ENCODE data around the gene MDC1.

Gene MDC1

DNA sequence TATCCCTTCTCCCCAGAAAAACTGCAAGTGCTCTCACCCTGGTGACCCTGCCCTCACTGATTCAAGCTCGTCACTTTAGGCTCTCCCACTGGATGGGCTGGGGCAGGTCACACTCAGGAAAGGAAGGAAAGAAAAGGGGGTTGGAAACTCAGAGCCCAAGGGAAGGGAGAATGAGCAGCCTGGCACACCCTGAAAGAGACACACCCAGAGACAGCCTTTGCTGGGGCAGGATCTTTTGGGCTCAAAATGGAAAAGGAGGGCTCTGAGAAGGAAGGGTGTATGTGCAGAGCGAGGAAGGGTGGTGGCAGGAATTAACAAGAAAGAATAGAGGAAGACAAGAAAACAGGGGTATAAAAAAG, 33.1 kb downstream of the MDC1 start:
- Histone ChIP-seq H3K27me3 (replicated peaks; ENCODE audit: insufficient read depth, low read length) (no peaks in the 10 kb centered on the region), H3K79me2 (ENCODE audit: low read length) (peaks cover 75% of the 10 kb centered on the region), H3K36me3 (replicated peaks; ENCODE audit: insufficient read depth, low read length) (no peaks in the 10 kb centered on the region), H3K4me3 (ENCODE audit: low read length) (peak overlapping the region; percentile 87), H3K4me1 (ENCODE audit: low read length) (peaks cover 32% of the 10 kb centered on the region), H3K9me2 (replicated peaks; ENCODE audit: insufficient read depth, low read length) (no peaks in the 10 kb centered on the region), H2AFZ (ENCODE audit: low read length) (no peak overlapping the region), H3K9me3 (replicated peaks; ENCODE audit: insufficient read depth, low read length) (no peaks in the 10 kb centered on the region), H4K20me1 (ENCODE audit: insufficient read depth, low read length) (no peaks in the 10 kb centered on the region), H3K9ac (ENCODE audit: low read length) (peak overlapping the region; percentile 53), H3K4me2 (ENCODE audit: low read depth, low read length) (peak overlapping the region; percentile 91), H3F3A (ENCODE audit: insufficient read depth, low read length) (peaks cover 55% of the 10 kb centered on the region), H3K27ac (ENCODE audit: low read length) (peak overlapping the region; percentile 80; the same call in 1 of the 2 replicates)
- no peak for DNase-seq
- TF ChIP-seq EZH2phosphoT487 (IDR thresholded peaks at IDR 0.05; ENCODE audit: low read length) (no peak), EZH2 (optimal IDR thresholded peaks at IDR 0.05; ENCODE audit: low read depth, low read length) (no peak)
- TF ChIP-seq, protein P1, sequence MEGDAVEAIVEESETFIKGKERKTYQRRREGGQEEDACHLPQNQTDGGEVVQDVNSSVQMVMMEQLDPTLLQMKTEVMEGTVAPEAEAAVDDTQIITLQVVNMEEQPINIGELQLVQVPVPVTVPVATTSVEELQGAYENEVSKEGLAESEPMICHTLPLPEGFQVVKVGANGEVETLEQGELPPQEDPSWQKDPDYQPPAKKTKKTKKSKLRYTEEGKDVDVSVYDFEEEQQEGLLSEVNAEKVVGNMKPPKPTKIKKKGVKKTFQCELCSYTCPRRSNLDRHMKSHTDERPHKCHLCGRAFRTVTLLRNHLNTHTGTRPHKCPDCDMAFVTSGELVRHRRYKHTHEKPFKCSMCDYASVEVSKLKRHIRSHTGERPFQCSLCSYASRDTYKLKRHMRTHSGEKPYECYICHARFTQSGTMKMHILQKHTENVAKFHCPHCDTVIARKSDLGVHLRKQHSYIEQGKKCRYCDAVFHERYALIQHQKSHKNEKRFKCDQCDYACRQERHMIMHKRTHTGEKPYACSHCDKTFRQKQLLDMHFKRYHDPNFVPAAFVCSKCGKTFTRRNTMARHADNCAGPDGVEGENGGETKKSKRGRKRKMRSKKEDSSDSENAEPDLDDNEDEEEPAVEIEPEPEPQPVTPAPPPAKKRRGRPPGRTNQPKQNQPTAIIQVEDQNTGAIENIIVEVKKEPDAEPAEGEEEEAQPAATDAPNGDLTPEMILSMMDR (IDR thresholded peaks at IDR 0.05; ENCODE audit: low read length): no peak

GRCh38 chr6:30683183-30683979, 33.7 kb downstream of the MDC1 start:
- peak overlapping the region; percentile 53 for H3K9ac ChIP-seq (ENCODE audit: low read length)
- no peaks in the 10 kb centered on the region for H3K36me3 ChIP-seq (replicated peaks; ENCODE audit: insufficient read depth, low read length)
- no peaks in the 10 kb centered on the region for H3K9me3 ChIP-seq (replicated peaks; ENCODE audit: insufficient read depth, low read length)
- no peaks in the 10 kb centered on the region for H3K9me2 ChIP-seq (replicated peaks; ENCODE audit: insufficient read depth, low read length)
- no peak for DNase-seq
- H3K27ac ChIP-seq (ENCODE audit: low read length): peak overlapping the region; percentile 80
- TF ChIP-seq EZH2 (optimal IDR thresholded peaks at IDR 0.05; ENCODE audit: low read depth, low read length) (no peak), EZH2phosphoT487 (IDR thresholded peaks at IDR 0.05; ENCODE audit: low read length) (no peak)
- TF ChIP-seq, protein P1 (IDR thresholded peaks at IDR 0.05; ENCODE audit: low read length): no peak
- no peaks in the 10 kb centered on the region for H4K20me1 ChIP-seq (ENCODE audit: insufficient read depth, low read length)
- peak overlapping the region; percentile 91 for H3K4me2 ChIP-seq (ENCODE audit: low read depth, low read length)
- no peaks in the 10 kb centered on the region for H3K27me3 ChIP-seq (replicated peaks; ENCODE audit: insufficient read depth, low read length)
- H3F3A ChIP-seq (ENCODE audit: insufficient read depth, low read length): peaks cover 52% of the 10 kb centered on the region
- peak overlapping the region; percentile 87 for H3K4me3 ChIP-seq (ENCODE audit: low read length)
- H2AFZ ChIP-seq (ENCODE audit: low read length): no peak overlapping the region
- H3K79me2 ChIP-seq (ENCODE audit: low read length): peaks cover 80% of the 10 kb centered on the region
- peaks cover 32% of the 10 kb centered on the region for H3K4me1 ChIP-seq (ENCODE audit: low read length)

GRCh38 chr6:30682143-30683117, 34.7 kb downstream of the MDC1 start:
- peak; percentile 92 for DNase-seq
- no peak for TF ChIP-seq EZH2 (optimal IDR thresholded peaks at IDR 0.05; ENCODE audit: low read depth, low read length)
- TF ChIP-seq, protein P1 (IDR thresholded peaks at IDR 0.05; ENCODE audit: low read length): no peak
- TF ChIP-seq EZH2phosphoT487 (IDR thresholded peaks at IDR 0.05; ENCODE audit: low read length): no peak
- Histone ChIP-seq H3K4me1 (ENCODE audit: low read length) (peaks cover 24% of the 10 kb centered on the region), H3K9ac (ENCODE audit: low read length) (peak overlapping the region; percentile 53), H3K9me3 (replicated peaks; ENCODE audit: insufficient read depth, low read length) (no peaks in the 10 kb centered on the region), H3F3A (ENCODE audit: insufficient read depth, low read length) (peaks cover 47% of the 10 kb centered on the region), H4K20me1 (ENCODE audit: insufficient read depth, low read length) (no peaks in the 10 kb centered on the region), H3K27ac (ENCODE audit: low read length) (peak overlapping the region; percentile 80), H3K79me2 (ENCODE audit: low read length) (peaks cover 84% of the 10 kb centered on the region), H2AFZ (ENCODE audit: low read length) (0 out of 2 replicates have a peak overlapping the region, but pooled peaks have one; percentile 29), H3K4me2 (ENCODE audit: low read depth, low read length) (peak overlapping the region; percentile 91), H3K4me3 (ENCODE audit: low read length) (peak overlapping the region; percentile 87), H3K27me3 (replicated peaks; ENCODE audit: insufficient read depth, low read length) (no peaks in the 10 kb centered on the region), H3K9me2 (replicated peaks; ENCODE audit: insufficient read depth, low read length) (no peaks in the 10 kb centered on the region), H3K36me3 (replicated peaks; ENCODE audit: insufficient read depth, low read length) (no peaks in the 10 kb centered on the region)

All from MM.1S (cell line).